GM19395 (cell line): ENCODE measurements around the gene NUPR2.
"Not testable (repeated sequence)": the region's sequence is repeated elsewhere in the genome, so short reads cannot be mapped to it uniquely, and the experiment has no call there.

ENCODE experiments used
- ATAC-seq: cut with Tn5 transposase; IDR thresholded peaks from one replicate; pipeline ENCODE4 v1.9.1; 2021; ENCODE audit warnings: mild to moderate bottlenecking, moderate library complexity; ENCODE audit not compliant: unreplicated experiment

NUPR2 gene

DNA sequence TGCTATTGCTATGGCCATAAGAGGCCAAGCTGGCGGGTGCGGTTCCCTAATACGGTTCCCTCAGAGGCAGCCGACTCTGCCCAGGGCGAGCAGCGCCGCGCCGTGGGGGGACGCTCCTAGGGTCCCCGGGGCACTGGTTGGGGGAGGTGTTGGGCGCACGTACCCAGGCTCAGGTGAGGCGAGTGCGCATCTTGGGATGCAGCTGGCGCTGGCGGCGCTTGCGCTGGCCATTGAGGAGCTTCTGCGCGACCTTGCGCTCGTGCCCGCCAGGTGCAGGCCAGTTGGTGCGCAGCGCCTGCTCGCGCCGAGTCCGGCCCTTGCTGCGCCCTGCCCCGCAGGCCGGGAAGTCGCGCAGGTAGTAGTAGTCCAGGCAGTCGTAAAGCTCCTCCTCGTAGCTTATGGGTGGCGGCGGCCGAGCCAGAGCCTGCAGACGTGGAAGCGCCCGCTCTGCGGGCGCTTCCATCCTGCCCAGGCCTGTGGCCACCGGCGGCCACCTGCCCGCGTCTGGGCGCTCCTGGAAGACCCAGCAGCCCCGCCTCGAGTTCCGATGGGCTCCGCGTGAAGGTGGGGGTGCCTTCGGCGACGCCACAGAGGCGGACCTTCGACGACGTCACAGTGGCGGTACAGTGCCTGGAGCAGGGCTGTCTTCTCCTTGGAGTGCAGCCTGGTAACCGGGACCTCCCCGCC is at the start of gene NUPR2:
Gene NUPR2, minus strand, starts transcription at position 566 of the 687 bp plus-strand sequence. Its CDS starts 103 bp downstream, at position 463.
- ATAC-seq = no peak

DNA sequence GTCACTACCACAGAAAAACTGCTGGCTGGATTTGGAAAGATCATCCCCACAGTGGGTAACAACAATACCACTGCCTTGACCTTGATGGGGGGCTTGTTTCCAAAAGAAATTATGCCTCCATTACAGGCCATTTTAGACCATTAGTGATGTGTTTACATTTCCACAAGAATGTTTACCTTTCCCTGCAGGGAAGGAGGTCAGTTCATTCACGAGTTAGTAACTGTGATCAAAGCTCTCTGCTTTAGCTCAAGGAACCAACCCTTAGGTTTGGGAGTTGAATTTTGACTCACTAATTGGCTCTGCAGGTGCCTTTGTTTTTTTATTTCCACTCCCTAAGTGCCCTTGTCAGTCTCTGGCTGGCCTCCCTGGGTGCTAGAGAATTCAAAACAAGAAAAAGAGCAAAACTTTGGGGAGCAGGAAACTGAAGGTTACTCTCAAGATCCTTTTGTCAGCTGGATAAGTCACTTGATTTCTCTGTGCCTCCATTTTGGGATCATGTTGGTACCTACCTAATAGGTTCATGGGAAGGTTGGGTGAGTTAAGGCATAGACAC is 41.1 kb upstream of the NUPR2 start:
- ATAC-seq = no peak

- ATAC-seq = not testable (repeated sequence)
These were observed 14.8 kb upstream of the NUPR2 start for GRCh38 chr7:56131062-56131461.

DNA sequence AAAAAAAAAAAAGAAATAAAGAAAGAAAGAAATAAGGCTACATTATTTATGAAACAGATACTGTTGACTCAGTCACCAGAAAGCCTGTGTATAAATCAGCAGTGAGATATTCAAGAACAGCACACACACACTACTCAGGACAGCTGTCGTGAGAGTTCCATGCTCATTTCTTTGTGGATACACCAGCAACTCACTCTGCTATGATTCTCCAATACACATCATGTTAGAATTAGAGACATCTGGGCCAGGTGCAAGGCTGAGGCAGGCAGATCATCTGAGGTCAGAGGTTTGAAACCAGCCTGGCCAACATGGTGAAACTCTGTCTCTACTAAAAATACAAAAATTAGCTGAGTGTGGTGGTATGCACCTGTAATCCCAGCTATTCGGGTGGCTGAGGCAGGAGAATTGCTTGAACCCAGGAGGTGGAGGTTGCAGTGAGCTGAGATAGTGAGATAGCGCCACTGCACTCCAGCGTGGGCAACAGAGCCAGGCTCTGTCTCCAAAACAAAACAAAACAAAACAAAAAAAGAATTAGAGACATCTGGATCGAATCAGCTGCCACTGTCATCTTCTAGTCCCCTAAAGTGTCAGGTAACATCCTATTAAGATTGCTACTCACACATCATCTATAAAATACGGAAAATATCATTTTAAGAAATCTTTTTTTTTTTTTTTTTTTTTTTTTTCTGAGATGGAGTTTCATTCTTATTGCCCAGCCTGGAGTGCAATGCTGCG is 11.2 kb upstream of the NUPR2 start:
- no peak for ATAC-seq

DNA sequence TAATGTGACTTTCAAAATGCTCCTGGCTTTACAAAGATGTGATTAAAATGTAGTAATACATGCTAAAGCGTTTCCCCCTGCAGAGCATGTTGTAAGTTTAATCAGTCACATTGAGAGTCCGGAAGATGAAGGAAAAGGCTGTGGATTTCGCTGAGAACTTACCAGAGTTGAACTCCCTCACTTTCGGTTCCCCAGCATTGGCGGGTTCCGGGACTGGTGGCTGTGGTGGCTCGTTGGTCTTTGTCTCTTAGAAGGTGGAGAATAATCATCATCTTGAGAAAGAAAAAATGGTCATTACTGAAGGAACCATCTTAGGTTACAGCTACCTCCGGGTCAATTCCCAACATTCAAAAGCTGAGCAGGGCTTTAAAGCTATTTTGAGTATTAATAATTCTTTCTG is 9.6 kb upstream of the NUPR2 start:
- ATAC-seq = no peak

GRCh38 chr7:56124981-56125380 is 8.8 kb upstream of the NUPR2 start:
- ATAC-seq = no peak

- no peak for ATAC-seq
These were observed 5.2 kb upstream of the NUPR2 start for GRCh38 chr7:56121440-56121839.

DNA sequence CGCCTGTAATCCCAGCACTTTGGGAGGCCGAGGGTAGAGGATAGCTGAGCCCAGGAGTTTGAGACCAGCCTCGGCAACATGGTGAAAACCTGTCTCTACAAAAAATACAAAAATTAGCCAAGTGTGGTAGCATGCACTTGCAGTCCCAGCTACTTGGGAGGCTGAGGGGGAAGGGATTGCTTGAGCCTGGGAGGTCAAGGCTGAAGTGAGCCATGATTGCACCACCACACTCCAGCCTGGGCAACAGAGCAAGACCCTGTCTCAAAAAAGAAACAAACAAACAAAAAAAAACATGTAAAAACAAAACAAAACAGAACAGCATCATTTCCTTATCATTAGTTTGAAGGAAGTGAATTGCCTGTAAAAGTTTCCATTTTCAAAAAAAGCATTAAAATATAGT is 4.0 kb downstream of the NUPR2 start:
- ATAC-seq = not testable (repeated sequence)

- no peak for ATAC-seq
These were observed 5.6 kb downstream of the NUPR2 start for GRCh38 chr7:56110611-56111010.

DNA sequence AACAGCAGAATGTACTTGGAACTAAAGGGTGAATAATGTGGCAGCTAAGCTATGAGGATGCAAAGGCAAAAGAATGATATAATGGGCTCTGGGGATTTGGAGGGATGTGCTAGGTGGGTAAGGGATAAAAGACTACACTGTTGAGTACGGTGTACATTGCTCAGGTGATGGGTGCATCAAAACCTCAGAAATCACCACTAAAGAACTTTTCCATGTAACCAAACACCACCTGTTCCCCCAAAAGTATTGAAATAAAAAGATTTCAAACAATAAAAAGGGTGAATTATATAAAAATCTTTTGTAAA is 8.3 kb downstream of the NUPR2 start:
- no peak for ATAC-seq

GRCh38 chr7:56106108-56107073 is 9.8 kb downstream of the NUPR2 start, which contains the start of gene CHCHD2:
TSS of gene CHCHD2 (minus strand) at chr7:56106476. CDS start at chr7:56106413, 63 bp downstream.
- ATAC-seq = peak; percentile 100

- peak; percentile 27 for ATAC-seq
These were observed 10.7 kb downstream of the NUPR2 start for GRCh38 chr7:56105508-56105907.

GRCh38 chr7:56104138-56104537 is 12.1 kb downstream of the NUPR2 start:
- not testable (repeated sequence) for ATAC-seq

DNA sequence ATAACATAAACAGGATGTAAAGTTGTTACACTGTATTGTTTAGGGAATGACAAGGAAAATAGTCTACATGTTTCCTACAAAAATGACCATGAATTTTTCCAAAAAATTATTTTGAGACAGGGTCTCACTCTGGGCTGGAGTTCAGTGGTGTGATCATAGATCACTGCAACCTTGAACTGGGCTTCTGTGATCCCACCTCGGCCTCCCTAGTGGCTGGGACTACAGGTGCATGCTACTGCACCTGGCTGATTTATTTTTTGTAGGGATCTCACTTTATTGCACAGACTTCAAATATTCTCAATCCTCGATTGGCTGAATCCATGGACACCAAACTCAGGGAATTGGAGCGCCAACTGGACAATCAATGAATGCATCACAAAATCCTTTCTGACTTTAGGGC is 16.6 kb downstream of the NUPR2 start:
- no peak for ATAC-seq

GRCh38 chr7:56098187-56099008 is 17.8 kb downstream of the NUPR2 start:
- ATAC-seq = not testable (repeated sequence)

- no peak for ATAC-seq
These were observed 18.5 kb downstream of the NUPR2 start for GRCh38 chr7:56097700-56098099.

DNA sequence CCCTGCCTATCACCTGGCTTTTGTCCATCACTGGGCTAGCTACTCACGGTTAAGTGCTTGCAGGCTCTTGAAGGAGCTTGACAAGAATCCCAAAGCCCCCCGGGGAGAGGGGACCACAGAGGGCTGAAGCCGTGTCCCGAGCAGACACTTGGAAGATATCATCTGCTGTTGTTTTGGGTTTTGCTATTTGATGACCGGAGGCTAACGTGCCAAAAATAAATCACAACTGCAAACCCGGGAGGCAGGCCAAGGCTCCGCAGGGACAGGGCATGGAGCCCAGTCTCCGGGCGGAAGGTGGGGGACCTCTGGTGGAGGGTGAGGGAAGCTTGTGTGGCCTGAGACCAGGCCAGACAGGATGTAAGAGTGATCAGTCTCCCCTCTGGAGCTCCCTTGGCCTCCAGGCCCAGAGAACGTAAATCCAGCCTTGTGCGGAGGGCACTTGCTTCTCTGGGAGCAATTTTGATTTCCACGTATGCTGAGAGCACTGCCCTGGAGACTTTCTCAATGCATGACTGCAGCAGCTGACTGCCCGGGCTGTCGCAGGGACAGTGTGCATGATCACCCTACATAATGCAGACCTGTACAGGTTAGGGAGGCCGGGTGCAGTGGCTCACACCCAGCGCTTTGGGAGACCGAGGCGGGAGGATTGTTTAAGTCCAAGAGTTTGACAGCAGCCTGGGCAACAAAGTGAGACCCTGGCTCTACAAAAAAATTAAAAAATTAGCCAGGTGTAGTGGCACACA is 23.3 kb downstream of the NUPR2 start, which contains the start of gene PHKG1:
Gene PHKG1, minus strand, starts transcription at position 164 of the 743 bp plus-strand sequence. CDS start 4,011 bp downstream, outside the sequence.
- ATAC-seq = no peak

GRCh38 chr7:56092388-56092787 is 23.8 kb downstream of the NUPR2 start:
- not testable (repeated sequence) for ATAC-seq

GRCh38 chr7:56091591-56091990 is 24.6 kb downstream of the NUPR2 start:
- ATAC-seq = no peak
